ENCODE results near the gene PTGR1. TPM values are rescaled to one million over a fixed set of nuclear protein-coding genes. Genes with fewer than 3 reads are reported as not detected.
A peak's percentile ranks its signal among the peaks of the same experiment; 100 is the strongest.
"Not testable (repeated sequence)": the region's sequence is repeated elsewhere in the genome, so short reads cannot be mapped to it uniquely, and the experiment has no call there.

The PTGR1 gene
- total RNA-seq, 1 experiment from 2014 or later: 41.3 TPM

DNA sequence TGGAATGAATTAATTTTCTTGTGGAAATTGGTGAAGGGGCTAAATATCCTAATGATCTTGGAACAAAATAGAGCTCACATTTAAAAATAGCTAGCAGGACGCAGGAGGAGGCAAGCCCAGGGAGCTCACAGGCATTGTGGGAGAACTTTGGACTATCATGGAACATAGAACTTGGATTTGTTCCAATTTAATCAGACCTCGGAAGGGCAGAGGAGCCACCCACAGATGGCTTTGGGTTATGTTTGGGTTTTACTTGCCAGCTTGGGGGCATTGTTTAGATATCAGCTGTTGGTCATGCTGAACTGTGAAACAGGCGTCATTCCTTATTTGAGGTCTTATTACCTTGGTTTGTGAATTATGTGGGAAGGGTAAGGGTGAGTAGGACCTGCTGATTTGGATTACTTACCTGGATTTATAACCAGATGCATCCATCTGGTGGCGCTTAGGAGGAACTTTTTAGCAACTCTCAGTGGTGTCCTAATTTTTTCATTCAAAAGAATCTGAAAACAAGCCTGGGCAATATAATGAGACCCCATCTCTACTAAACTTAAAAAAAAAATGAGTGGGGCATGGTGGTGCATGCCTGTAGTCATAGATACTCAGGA is 14.1 kb upstream of the PTGR1 start:
- DNase-seq (ENCODE audit: low spot score): peak; percentile 64

DNA sequence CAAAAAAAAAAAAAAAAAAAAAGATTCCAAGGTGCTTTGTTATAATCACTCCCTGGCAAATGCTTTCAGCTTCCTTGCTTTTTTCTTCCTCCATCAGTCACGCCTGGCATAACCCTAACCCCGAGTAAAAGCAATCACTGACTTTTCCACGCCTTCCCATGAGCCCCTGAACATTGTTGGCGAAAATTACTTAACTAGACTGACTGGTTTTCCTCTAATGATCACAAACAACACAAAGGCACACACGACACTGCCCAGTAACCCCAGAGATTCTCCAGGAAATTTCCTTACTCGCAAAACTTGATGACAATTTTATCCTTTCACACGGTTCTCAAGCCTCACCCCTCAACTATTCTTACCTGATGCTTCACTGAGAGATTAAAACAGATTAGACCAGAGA is 11.4 kb upstream of the PTGR1 start:
- peak; percentile 37 for DNase-seq (ENCODE audit: low spot score)

DNA sequence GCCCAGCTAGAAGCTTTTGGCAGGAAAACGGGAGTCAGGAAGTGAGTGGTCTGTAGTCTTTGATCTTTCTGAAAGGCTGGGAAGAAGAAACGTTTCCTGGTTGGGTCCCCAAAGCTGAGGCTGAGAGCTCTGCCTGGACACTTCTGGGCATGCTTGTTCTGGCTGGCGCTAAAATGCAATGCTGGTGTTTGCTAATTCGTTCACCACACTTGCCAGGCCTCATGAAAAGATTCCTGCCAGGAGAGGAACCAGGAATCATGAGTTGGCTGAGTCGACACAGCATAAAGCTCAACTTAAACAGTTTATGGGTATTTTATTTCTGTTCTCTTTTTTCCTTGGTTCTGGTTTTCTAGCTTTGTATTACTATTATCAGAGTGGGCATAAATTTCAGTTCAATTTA is 10.7 kb upstream of the PTGR1 start:
- no peak for DNase-seq (ENCODE audit: low spot score)

DNA sequence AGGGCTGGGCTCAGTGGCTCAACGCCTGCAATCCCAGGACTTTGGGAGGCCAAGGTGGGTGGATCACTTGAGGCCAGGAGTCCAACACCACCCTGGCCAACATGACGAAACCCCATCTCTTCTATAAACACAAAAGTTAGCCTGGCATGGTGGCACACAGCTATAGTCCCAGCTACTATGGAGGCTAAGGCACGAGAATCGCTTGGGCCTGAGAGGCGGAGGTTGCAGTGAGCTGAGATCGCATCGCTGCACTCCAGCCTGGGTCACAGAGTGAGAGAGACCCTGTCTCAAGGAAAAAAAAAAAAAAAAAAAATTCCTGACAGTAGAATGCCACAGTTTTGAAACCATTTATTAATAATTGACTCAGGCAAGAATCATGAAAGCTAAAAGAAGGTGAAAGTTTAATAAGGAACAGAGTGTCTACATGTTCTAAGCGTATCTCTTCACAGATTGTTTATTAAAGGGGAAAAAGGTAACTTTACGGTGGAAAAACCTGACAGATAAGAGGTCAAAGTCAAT is 5.7 kb upstream of the PTGR1 start:
- peak; percentile 53 for DNase-seq (ENCODE audit: low spot score)

DNA sequence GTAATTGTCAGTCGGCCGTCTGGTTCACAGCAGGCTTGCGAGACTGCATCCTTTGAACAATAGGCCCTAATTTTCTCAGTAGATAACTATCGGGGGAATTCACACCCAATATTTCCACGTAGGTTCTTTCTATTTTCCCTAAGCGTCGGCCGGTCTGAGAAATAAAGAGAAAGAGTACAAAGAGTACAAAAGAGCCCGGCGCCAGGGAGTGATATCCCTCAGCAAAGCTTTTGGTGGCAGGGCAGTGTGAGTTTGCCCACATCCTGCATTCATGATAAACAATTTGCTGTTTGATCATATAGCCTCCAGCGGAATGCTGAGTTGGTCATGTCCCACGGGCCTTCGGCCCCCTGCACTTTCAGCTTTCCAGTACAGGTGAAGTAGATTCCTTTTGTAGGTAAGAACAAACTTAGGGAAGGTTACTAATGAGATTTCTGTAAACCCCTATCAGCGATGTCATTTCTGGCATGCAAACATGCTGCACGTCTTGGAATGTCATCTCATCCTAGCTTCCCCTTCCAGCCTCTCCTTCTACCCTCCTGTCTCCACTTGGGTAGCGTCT is 4.7 kb upstream of the PTGR1 start:
- no peak for DNase-seq (ENCODE audit: low spot score)

DNA sequence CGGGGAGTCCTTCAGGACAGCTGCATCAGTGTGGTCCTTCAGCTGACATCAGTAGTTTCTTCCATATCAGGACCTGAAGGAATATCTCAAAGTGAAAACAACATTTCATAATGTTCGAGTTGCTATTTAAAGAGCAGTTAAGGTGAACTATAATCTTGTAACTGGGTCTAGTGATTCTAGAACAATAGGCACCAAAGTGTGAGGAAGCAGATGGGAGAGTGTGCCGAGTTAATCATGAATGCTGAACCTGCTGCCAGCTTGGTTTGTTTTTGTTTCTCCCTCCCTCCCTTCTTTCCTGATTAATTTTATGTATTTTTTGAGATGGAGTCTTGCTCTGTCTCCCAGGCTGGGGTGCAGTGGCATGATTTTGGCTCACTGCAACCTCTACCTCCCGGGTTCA is 3.6 kb upstream of the PTGR1 start:
- no peak for DNase-seq (ENCODE audit: low spot score)

DNA sequence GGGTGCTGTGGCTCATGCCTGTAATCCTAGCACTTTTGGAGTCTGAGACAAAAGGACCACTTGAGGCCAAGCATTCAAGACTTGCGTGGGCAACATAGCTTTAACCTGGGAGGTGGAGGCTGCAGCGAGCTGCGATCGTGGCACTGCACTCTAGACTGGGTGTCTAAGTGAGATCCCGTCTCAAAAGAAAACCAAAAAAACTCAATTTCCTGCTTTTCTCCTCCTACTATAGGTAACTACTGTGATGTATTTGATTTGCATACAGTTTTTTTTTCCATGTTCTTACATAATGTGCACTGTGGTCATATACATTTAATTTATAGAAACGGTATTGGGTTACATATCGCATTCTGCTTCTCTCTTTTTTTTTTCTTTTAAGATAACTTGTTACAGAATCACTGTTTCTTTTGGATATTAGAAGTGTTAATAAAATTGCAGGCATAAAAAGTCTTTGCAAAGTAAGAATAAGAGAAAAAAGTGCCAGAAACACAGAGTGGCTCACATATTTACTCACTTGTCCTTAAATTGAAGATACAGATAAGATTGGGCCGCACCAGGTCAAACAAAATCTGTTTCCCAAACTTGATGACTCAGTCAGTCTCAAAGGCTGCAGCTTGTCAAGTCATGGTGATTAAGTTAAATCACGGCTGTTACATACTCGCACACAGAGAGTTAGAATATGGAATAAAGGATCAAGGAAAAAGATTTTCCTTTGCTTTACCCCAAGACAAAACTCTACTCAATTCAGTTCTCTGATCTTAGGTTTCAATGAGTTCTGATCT is 2.0 kb upstream of the PTGR1 start:
- peak; percentile 40 for DNase-seq (ENCODE audit: low spot score)

DNA sequence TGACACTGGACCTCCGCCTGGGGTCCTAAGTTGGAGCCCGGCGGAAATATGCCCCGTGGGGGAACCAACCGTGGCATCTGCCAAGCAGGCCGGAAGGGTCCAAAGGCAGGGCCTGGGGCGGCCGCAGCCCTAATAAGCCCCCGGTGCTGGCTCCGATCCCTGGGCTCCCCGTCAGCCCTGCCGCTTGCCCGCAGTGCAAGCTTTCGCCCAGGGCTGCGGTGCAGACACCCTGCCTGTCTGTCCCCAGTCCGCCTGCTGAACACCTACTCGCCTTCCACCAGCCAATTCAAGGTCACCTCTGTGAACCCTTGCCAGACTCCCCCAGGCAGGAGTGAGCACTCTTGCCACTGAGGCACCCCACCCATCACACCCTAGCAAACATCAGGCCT is 502 bp upstream of the PTGR1 start:
- no peak for DNase-seq (ENCODE audit: low spot score)

DNA sequence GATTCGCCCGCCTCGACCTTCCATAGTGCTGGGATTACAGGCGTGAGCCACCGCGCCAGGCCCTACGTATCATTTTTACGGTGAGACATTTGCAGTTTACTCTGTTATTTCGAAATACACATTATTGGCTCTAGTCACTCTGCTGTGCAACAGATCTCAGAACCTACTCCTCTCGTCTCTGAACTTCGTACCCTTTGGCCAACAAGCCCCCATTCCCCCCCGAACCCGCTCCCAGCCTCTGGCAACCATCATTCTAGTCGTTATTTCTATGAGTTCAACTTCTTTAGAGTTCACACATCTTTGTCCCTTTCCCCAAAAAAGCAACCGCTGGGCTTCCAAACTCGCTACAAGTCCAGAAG is 735 bp downstream of the PTGR1 start:
- DNase-seq (ENCODE audit: low spot score): peak; percentile 48

DNA sequence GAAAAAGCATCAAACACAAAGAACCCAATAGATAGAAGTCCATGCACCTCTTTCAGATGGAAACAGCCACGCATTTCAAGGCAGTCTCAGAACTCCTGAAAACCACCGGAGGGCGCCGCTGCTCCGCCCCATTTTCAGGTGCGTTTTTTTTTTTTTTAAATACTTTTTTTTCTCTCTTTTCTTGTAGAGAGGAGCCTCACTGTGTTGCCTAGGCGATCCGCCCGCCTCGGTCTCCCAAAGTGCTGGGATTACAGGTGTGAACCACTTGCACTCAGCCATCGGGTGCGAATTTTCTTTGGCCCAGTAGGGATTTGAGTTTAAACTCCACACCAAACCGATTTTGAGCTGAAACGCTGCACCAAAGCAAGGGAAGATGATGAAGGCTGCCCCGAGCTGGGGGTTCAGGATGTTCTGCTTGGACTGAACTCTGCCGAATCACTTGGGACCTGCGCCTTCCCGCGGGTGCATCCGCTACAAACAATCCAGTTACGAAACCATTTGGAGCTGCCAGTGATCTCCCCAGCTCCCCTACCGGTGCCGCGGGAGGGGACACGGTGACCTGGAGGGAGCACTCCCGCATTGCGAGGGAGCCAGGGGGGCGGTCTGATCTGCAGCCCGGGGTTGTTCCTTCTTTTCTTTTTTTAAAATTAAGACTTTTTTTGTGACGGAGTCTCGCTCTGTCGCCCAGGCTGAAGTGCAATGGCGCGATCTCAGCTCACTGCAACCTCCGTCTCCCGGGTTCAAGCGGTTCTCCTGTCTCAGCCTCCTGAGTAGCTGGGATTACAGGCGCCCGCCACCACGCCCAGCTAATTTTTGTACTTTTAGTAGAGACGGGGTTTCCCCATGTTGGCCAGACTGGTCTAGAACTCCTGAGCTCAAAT is 1.4 kb downstream of the PTGR1 start:
- DNase-seq (ENCODE audit: low spot score): peak; percentile 81

DNA sequence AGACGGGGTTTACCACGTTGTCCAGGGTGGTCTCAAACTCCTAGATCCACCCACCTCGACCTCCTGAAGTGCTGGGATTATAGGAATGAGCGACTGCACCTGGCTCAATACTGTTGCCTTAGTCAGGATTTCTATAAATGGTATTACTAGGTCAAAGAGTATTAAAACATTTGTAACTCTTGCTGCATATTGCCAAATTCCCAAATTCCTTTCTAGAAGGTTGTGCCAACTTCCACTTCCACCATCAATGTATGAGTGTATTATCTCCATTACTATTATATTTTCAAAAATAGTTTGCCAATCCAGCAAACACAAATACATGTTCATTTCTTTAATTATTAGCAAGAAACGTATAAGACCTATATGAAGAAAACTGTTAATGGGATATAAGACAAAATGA is 10.6 kb downstream of the PTGR1 start:
- no peak for DNase-seq (ENCODE audit: low spot score)

DNA sequence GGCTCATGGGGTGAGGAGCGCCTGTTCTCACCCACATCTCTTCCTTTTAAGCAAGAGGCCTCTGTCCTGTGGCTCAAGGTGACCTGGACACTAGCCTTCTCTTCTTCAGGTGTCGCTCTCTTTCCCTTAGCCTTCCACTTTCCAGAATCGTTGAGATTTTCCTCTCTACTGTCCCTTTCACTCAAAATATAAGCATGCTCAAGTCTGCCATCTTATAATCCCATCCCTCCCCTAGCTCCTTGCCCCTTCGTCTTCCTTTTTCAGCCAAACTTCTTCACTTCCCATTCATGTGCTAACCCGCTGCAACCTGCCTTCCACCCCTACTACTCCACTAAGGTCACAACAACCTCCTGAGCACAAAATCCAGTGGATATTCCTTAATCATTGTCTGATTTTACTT is 13.1 kb downstream of the PTGR1 start:
- DNase-seq (ENCODE audit: low spot score): no peak

DNA sequence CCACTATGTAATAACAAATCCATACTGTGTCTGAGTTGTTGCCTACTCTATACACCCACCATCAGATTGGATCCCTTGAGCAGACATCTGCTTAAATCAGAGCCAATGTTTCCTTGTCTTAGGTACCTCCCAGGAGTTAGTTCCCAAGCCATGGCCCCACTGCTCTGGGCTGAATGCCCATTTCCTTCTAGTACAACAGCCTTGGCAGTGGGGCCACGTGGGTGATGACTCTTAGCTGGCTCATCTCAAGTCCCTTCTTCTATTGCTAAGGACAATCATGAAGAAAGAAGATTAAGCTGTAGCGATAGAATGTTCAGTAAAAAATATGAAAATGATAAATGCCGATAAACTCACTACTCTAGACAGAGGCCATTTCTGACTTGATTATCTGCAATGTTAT is 16.6 kb downstream of the PTGR1 start:
- DNase-seq (ENCODE audit: low spot score): no peak

DNA sequence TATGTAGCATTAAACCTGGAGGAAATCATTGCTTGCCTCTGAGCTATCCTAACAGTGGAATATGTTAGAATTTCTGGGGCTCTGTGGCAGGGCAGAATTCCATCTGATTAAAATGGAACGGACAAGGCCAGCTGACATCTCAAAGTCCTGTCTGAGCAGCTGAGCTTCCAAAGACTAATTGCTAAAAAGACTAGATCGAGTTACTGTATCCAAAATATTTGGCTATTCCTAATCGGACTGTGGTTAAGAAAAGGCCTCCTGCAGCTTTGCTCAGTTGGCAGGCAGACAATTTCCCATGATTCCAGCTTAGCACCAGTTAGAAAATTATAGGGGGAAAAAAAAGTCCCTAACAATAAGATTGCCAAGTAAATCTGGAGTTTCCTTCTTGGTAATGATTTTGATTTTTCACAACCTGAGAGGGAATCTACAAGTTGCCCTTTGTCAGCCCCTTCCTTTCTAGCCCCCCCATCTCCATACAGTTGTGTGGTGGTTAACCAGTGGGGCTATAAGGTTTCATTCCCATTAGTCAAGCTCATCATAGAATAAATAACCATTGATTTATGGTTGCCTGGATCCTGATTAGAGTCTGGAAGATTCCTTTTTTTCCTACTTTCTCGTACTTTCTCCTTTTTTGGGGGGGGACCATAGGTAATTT is 26.4 kb downstream of the PTGR1 start:
- no peak for DNase-seq (ENCODE audit: low spot score)

DNA sequence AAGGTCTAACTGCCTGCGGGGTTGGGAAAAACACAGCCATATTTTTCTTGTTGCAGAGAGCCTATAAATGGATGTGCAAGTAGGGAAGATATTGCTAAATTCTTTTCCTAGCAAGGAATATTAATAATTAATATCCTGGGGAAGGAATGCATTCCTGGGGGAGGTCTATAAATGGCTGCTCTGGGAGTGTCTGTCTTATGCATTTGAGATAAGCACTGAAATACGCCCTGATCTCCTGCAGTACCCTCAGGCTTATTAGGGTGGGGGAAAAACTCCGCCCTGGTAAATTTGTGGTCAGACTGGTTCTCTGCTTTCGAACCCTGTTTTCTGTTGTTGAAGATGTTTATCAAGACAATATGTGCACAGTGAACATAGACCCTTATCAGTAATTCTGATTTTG is 31.3 kb downstream of the PTGR1 start:
- DNase-seq (ENCODE audit: low spot score): not testable (repeated sequence)

DNA sequence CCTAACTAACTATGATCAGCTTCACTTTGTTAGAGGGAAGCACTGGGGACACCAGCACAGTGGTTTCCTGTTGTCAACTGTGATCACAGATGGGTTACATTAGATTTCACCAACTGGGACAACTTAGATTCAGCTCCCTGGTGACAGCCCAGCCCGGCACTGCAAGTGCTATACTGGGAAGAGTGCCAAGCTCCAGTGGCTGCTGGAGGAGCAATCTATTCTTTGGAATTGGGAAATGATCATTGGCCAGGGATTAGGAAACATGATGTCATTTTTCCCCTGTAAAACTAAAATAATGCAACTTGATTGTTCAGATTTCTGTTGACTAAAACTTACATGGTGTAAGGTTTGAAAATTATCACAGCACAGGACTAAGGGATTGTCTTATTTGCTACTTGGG is 33.2 kb downstream of the PTGR1 start:
- DNase-seq (ENCODE audit: low spot score): no peak

DNA sequence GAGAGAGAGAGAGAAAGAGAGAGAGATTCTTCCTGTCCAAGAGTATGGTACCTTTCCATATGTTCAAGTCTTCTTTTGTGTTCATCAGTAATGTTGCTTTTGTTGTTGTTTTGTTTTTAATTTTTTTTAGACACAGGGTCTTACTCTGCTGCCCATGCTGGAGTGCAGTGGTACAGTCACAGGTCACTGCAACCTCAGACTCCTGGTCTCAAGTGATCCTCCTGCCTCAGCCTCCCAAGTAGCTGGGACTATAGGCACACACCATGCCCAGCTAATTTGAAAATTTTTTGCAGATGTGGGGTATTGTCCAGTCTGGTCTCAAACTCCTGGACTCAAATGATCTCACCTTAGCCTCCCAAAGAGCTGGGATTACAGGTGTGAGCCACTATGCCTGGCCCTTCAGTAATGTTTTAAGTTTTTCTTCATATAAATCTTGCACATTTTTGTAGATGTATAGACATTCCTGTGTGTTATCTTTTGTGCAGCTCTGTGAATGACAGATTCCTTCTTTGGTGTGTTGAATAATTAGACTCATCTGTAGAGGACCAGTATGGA is 38.2 kb downstream of the PTGR1 start:
- DNase-seq (ENCODE audit: low spot score): no peak

DNA sequence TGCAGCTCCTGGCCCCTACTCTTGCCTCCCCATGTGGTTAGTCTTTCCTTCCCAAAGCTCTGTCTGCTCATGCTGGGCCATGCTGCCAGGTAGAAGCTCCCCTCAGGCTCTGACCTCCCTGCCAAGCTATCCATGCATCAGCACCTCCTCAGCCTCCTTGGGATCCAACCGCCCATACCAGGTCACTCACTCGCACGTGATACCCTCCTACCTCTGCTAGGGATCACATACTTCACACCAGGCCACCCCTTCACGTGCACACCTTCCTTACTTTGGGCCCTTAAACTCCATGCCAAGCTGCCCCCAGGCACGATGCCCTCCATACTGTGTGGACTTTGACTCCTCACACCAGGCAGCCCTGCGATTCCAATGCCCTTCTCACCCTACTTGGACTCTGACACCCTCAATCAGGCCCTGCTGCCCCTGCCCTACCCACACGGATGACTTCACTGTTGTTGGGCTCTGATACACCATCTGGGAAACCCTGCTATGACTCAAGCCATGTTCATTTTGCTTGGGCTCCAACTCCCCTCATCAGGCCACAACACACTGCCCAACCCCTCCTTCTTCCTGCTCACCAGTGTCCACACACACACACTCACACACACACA is 40.3 kb downstream of the PTGR1 start:
- DNase-seq (ENCODE audit: low spot score): no peak

DNA sequence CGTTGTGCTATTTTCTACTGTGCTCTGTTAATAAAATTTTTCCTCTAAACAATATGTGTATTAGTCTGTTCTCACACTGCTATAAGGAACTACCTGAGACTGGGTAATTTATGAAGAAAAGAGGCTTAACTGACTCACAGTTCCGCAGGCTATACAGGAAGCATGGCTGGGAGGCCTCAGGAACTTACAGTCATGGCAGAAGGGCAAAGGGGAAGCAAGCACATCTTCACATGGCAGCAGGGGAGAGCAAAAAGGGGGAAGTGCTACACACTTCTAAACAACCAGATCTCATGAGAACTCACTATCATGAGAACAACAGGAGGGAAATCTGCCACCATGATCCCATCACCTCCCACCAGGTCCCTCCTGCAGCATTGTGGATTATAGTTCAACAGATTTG is 44.0 kb downstream of the PTGR1 start:
- not testable (repeated sequence) for DNase-seq (ENCODE audit: low spot score)

DNA sequence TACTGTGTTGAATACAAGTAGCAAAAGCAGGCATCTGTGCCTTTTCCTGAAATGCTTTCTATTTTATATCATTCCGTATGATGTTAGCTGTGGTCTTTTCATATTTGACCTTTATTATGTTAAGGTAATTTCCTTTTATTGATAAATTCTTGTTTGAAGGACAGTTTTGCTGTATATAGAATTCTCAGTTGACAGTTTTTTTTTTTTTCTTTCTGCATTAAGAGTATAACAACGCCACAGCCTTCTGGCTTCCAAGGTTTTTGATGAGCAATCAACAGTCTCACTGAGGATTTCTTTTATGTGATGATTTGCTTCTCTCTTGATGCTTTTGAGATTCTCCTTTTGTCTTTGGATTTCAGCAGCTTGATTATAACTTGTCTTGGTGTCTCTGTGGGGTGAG is 50.8 kb downstream of the PTGR1 start:
- no peak for DNase-seq (ENCODE audit: low spot score)
